ENCODE measurements around the gene PRKCZ. TPM values are rescaled to one million over a fixed set of nuclear protein-coding genes. Genes with fewer than 3 reads are reported as not detected.

Gene PRKCZ
- total RNA-seq, 1 donor from 2014 or later: 35.2 TPM

DNA sequence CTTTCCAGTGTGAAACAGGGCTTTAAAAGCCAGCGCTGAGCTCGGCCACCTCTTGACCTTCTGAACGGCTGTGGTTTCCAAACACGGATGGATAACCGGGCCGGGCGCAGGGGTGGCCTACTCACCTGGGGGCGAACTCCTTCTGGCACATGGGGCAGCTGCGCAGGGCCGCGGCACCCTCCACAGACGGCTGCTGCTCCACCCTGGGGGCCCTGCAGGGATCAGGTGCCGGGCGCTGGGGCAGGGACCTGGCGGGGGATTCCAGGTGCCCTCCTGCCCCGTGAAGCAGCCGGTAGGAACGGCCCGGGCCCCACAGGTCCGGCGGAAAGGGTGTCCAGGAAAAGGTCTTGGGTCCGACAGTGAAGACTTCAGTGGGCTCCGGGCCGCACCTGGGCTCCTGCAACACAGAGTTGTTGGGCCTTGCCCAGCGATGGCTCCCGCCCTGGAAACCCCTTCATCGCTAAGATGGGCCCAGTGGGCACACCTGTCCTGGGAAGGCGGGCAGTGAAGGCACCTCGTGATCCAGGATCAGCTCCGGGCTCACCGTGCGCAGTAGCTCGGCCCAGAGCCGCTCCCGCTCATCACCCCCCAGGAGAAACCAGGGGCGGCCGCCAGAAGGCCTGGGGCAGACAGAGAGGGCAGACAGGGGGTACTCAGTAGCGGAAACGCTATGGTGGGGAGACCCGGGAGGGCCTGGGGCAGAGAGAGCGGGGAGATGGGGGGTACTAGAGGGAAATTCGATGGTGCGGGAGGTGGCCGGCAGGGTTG lies 143.5 kb downstream of the PRKCZ start:
- DNase-seq (ENCODE audit: low spot score): no peak

DNA sequence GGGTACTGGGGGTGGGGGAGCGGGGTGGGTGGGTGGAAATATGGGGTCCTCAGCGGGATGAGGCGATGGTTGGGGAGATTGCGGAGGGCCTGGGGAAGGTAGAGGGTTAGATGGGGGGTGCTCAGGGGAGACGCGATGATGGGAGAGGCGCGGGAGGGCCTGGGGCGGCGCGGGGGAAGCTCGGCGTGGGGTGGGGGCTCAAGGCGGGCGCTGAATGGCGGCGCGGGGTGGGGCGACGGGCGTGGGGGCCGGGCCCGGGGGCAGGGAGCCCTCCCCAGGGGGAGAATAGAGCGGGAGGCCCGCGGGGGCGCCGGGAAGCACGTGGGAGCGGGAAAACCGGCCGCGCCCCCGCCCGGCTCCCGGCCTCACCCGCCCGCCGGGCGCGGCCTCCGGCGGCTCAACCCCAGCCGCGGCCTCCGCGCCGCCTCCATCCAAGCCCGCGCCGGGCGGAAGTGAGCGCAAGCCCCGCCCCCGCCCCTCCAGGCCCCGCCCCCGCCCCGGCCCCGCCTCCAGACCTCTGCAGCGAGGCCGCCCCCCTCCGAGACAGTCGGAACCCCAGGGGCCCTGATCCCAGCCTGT lies 144.2 kb downstream of the PRKCZ start, which contains the start of gene FAAP20:
Gene FAAP20, minus strand, starts transcription at position 454 of the 579 bp plus-strand sequence. Its CDS starts 23 bp downstream, at position 431.
- no peak for DNase-seq (ENCODE audit: low spot score)

DNA sequence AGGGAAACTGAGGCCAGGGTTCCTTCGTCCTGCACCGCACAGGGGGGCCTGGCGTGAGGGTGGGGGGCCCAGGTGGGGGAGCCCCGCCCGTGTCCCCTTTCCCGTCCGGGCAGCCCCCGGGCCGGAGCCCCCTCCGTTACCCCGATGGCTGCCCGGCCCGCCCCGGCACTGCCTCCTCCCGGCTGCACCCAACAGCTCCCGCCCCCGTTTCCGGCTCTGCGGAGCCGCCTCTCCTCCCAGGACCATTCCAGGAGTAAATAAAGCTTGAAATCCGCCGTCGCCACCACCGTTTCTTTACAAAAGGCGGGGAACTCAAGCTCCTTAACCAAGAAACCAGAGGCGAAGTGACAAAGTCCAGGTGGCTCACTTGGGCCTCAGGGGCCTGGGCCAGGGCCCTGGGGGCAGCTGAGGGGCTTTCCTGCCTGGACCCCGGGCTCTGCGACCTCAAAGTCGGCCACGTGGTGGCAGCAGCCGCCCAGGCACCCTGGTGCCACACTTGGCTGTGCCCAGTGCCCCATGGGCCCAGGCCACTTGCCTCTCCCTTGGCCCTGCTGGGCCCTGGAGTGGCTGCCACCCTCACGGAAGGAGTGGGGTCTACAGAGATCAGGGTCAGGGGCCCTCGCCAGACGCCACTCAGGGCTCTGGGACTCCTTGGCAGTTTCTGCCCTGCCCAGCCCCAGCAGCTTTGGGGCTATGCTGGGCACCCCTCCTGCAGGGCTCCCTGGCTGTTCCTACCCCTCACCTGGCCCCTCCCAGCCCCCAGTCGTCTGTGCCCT lies 144.9 kb downstream of the PRKCZ start:
- peak; percentile 95 for DNase-seq (ENCODE audit: low spot score)

DNA sequence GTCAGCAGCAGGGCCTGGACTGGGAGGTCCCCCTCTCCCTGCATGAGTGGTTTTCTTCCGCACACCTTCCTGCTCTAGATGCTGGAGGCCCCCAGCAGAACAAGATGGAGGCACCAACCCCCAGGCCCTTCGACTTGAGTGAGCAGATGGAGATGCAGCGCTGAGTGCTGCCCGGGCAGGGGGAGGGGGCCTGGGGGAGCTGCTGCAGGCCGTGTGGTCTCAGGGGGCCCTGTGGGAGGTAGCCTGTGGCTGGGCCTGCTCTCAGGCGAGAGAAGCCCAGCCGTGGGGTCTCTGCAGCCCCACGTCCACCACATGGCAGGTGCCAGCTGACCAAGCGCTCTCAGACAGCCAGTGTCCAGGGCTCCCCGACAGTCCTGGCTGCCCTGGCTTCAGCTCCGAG lies 145.6 kb downstream of the PRKCZ start:
- DNase-seq (ENCODE audit: low spot score): no peak

DNA sequence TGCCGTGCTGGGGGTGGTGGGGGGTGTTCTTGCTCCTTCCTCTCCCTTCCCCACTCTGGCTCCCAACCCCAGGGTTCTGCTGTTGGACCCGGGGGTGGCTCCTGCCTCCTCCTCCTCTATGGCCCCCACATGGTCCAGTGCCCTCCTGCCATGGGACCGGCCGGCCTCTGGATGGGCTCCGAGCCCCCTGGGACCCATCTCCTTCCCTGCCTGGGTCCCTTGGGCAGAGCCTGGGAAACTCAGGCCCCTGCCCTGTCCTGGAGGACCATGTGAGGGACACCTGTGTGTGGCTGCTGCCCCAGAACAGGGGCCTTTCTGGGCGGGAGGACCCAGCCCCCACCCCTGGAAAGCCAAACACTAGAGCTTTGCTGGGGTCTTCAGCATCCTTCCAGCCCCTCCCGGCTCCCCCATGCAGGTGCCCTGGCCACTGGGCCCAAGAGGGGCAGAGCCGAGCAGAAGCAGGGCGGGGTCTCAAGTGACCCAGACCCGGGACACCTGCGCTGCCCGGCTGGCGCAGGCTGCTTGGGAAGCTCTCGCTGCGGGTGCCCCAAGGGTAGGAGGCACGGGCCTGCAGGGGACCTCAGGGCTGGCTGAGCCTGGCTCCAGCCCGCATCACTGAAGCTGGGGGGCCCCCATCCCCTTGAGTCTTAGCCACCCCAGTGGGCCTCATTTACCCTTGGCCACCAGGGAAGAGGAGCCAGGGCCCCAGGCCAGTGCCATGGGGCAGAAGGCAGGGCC lies 146.9 kb downstream of the PRKCZ start:
- no peak for DNase-seq (ENCODE audit: low spot score)

DNA sequence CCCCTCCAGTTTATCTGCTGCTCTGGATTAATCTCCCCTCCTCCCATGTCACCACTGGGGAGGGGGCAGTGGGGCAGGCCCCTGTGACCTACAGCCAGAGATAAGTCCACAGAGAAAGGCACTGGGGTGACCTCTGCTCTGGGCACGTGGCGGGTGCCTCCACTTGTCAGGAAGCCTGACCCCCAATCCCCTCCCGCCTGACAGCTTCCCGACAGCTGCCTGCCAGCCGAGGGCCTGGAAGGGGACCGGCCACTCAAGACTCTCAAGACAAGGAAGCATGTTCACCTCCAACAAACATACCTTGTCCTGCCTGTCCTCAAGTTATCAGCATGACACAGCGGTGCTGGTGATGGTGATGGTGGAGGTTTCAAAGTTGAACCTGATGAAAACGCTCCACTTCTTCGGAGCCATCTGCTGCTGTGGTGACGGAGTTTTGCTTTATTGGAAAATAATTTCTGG lies 147.5 kb downstream of the PRKCZ start:
- DNase-seq (ENCODE audit: low spot score): no peak

DNA sequence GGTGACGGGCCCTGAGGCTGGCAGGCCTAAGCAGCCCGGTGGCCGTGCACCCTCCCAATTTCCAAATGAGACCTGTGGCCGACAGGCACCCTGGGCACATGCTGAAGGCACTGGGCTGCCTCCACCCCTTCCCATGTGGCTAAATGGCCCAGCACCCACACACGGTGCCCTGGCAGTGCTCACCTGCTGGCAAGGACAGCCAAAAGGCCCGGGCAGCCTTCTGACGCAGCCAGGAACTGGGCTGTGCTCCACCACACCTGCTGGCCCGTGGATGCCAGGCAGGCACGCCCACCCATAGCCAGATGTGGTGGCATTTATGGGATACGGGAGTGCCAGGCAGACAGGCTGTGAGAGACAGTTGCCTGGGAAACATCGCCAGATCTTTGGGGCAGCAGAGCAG lies 148.4 kb downstream of the PRKCZ start:
- no peak for DNase-seq (ENCODE audit: low spot score)

DNA sequence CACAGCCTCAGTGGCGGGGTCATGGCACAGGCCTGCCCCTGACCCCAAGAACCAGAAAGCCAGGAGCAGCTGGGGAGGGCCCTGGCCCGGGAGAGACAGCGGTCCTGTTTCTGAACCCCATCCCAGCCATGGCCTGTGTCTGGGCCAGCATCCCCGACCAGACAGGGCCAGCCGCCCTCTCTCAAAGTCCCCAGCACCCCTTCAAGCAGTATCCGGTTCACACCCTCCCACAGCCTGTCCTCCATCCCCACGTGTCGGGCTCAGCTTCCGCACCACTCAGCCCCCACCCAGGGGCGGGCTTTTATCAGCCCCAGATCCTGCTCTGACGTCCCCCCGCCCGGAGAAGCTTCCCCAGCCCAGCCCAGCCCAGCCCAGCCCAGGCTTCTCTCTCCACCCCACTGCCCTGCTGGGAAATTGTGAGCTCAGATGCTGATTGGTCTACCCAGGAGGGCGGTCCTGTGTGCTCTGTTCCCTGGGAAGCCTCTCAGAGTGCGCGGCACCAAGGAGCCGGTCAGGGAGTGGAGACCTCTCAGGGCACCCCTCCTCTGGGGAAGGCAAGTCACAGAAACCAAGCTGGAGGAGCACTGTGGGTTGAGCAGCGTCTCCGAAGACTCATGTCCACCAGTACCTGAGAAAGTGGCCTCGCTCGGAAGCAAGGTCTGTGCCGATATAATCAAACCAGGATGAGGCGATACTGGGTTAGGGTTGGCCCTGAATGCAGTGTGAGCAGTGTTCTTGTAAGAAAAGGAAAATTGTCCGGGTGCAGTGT lies 149.0 kb downstream of the PRKCZ start:
- DNase-seq (ENCODE audit: low spot score): peak; percentile 98

DNA sequence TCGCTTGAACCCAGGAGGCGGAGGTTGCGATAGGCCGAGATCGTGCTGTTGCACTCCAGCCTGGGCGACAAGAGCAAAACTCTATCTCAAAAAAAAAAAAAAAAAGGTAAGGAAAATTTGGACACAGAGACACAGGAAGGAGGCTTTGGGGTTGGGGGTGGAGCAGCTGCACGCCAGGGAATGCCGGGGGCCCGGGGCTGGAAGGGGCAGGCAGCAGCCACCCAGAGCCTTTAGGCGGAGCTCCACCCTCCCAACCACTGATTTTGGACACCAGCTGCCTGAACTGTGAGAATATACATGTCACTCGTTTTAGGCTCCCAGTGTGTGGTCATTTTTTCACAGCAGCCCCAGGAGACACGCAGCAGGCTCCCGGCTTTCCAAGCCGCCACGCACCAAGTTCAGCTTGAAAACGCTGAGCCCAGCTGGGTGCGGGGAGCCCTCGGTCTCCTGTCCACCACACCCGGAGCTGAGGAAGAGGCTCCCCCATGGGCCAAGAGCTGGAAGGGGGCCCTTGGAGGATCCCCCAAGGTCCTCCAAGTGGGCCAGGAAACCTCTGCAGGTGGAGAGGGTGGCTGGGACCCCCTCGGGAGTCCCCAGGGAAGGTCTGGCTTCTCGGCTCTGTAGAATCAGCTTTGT lies 150.2 kb downstream of the PRKCZ start:
- DNase-seq (ENCODE audit: low spot score): no peak

DNA sequence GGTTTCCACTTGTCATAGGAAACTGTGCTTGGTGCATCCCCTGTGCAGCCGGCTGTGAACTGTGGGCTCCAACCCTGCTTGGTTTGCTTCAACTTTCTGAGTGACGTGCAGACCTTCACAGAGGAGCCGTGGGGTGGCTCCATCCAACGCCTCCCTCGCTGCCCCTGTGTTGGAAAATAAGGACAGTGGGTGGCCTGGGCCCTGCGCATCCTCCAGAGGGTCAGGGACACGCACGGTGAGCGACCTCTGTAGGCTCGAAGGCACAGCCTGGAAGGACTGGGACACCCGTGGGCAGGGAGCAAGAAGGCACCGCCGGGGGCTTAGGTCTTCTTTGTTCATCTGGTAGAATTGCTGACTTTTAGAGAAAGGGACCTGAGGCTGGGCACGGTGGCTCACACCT lies 150.9 kb downstream of the PRKCZ start:
- DNase-seq (ENCODE audit: low spot score): no peak

DNA sequence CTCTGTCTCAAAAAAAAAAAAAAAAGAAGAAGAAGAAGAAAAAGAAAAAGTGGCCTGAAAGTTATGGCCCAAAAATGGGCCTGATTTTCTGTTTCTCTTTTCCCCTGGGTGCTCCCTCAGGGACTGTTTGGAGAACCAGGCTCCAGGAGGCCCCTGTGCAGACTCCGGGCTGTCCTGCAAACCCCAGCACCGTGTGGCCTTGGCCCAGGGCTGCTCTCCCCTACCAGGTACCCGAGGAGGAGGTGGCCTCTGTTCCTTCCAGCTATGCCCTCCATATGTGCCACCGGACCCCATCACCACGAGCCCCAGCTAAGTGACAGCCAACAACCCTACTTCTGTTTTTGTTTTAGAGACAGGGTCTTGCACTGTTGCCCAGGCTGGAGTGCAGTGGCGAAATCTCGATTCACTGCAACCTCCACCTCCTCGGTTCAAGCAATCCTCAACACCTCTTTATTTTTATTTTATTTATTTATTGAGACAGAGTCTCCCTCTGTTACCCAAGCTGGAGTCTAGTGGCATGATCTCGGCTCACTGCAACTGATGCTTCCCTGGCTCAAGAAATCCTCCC lies 151.9 kb downstream of the PRKCZ start:
- DNase-seq (ENCODE audit: low spot score): no peak

DNA sequence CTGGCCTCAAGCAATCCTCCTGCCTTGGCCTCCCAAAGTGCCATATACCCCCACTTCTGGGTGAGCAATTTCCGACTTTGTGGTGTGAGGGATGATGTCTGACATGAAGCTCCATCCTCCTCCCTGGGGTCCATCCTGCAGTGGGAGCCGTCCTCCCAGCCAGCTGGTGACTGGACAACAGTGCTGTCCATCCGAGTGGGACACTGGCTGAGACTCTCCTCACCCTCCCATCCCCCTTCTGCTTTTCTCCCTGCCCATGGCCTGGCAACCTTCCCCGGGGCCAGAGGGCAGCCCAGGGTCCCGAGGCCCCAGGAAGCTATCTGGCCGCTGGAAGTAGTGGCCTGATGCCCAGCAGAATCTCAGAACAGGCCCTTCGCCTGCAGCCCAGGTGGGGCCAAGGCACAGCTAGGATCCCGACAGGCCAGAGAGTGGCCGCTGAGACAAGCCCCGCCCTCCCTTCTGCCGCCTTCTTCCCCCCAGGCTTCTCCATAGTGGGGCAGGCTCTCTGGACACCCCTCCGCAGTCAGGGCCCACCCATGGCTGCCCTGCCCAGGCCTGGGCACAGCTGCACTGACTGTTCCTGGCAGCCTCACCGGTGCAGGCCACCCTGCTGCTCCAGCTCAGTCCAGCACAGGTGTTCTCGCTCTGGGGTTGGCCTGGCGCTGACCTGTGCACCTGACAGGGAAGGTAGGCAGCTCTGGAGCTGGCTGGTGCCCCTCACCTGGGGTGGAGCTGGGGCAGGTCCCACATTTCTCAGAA lies 152.8 kb downstream of the PRKCZ start:
- no peak for DNase-seq (ENCODE audit: low spot score)

DNA sequence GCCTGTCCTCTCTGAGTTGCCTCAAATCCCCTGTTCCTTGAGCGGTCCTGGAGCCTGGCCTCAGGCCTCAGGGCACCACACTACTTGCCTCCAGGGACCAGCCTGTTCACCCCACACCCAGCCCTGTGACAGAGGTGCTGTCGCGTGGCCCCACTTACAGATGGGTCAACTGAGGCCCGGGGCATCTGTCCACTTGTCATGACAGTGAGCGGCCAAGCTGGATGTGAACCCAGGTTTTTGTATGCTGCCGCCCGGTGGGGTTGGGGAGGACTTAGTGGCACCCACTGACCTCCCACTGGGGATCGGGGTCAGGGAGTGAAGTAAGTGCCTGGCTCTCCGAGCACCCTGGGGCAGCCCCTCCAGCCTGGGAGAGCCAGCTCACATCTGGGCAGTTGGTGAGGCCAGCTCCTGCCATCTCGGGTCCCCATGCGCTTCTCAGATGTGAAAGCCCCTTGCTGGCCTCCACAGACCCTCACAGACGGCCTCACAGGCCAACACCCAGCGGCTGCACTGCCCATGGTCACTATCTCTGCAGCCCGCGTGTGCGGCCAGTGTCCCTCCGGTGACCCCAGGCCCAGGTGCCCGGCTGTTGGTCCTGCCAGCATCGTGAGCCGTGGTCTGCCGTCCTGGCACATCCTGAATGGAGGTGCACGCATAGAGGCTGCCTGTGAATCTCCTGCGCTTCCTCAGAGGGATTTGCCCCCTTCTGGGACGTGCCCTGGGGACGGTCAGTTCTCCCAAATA lies 153.6 kb downstream of the PRKCZ start:
- no peak for DNase-seq (ENCODE audit: low spot score)

DNA sequence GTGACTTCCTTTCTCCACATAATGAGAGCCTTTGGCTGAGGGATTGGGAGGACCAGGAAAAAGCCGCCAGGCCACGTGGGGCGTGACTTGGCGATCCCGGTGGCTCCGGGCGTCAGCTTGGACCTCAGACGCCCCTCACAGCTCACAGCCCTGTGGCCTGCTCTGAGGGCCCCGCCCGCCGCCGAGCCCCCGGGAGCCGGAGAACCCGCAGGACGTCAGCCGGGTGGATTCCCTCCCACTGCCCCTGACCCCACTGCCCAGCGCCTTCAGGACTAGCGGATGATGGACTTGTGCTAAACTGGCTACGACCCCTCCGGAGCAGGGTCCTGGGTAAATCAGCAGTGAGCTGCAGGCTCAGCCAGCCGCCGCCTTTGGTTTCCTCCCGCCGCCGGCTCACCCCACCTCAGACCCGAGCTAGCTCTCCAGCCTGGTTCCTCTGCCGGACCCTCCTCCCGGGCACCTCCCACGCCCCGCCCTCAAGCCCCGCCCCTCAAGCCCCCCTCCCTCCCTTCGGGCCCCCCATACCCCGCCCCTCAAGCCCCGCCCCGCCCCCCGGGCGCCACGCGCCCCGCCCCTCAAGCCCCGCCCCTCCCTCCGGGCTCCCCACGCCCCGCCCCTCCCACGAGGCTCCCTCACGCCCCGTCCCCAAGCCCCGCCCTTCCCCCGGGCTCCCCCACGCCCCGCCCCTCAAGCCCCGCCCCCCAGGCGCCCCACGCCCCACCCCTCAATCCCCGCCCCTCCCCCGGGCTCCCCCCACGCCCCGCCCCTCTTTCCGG lies 154.4 kb downstream of the PRKCZ start:
- DNase-seq (ENCODE audit: low spot score): peak; percentile 86

DNA sequence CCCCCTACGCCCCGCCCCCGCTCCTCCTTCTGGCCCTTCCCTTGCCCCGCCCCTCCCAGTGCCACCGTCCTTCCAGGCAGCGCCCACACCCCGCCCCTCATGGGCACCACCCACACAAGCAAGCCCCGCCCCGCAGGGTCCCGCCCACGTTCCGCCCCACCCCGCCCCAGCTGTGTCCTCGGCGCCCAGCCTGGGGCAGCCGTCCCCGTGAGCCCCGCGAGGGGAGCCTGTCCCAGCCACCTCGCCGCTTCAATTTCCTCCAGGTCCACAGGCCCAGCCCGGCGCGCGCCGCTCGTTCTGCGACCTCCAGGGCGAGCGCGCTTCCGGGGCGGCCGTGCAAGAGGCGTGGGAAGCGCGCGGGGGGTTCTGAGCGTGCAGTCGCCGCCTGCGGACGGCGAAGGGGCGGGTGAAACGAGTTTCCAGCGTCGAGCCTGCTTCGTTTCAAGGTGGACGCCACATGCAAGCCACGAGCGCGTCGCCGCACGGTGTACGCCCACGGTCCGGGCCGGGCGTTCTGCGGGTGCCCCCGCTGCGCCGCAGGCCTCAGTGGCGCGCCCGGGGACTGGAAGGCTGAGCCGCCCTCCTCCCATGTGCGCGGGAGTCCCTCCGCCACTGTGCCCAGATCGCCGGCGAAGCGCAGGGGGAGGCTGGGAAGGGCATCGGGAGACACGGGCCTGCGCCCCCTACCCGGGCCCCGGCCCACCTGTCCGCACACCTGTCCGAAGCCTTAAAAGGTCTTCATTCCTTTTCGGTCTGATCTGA lies 155.2 kb downstream of the PRKCZ start:
- DNase-seq (ENCODE audit: low spot score): peak; percentile 96

DNA sequence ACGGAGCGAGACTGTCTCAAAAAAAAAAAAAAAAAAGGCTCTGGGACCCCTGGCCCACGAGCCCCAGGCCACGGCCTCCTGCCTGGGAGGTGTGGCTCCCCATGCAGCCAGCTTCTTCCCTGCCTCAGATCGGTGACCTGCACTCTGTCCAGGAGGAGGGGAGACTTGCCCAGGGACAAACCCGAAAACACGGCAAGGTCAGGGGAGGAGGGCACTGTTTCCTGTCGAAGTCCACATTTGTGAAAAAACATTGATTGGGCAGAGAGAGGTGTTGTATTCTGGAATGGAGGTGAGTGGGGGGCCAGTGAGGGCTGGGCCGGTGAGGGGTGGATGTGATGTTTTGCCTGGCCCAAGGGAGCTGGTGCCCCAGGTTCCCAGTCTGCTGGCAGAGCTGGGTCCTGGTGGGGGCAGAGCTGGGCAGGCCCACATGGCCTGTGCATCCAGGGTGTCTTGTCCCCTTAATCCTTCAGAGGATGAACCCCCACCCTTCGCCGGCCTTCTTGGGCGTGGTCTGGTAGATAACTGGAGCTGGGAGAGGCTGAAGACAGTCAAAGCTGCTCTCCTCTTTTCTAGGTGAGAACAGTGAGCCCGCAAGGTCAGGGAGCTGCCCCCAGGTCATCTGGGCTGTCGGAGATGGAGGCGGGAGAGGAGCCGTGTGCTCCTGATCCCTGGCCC lies 156.7 kb downstream of the PRKCZ start:
- DNase-seq (ENCODE audit: low spot score): peak; percentile 66

All from umbilical cord (tissue), 2 donors.